WTC11 (cell line): Measurements from ENCODE around the gene GPRASP2.

Source experiments
- CTCF ChIP-seq: fragments of 200-600 bp; IDR thresholded peaks from 2 replicates; pipeline ENCODE4 v1.8.0; 2022; ENCODE audit warnings: antibody characterized with exemption
- E2F4 ChIP-seq: sonication (generic); formaldehyde crosslinking; IDR thresholded peaks from 2 replicates; pipeline ENCODE4 v1.8.1; 2022; ENCODE audit warnings: low read depth, mild to moderate bottlenecking, moderate library complexity, missing genetic modification reagents, borderline replicate concordance
- E2F5 ChIP-seq: sonication (generic); formaldehyde crosslinking; IDR thresholded peaks from 2 replicates; pipeline ENCODE4 v1.8.1; 2022; ENCODE audit warnings: mild to moderate bottlenecking, moderate library complexity, missing genetic modification reagents
- ELF4 ChIP-seq: sonication (generic); formaldehyde crosslinking; IDR thresholded peaks from 2 replicates; pipeline ENCODE4 v1.8.1; 2022; ENCODE audit warnings: low read depth, mild to moderate bottlenecking, moderate library complexity, missing genetic modification reagents
- FOXJ3 ChIP-seq: sonication (generic); formaldehyde crosslinking; IDR thresholded peaks from 2 replicates; pipeline ENCODE4 v1.9.0; 2021; ENCODE audit warnings: missing genetic modification reagents, mild to moderate bottlenecking, borderline replicate concordance
- IRF1 ChIP-seq: sonication (generic); formaldehyde crosslinking; IDR thresholded peaks from 2 replicates; pipeline ENCODE4 v1.8.0; 2023; ENCODE audit warnings: missing genetic modification reagents
- SP1 ChIP-seq: sonication (generic); formaldehyde crosslinking; conservative IDR thresholded peaks from 2 replicates; pipeline ENCODE4 v1.8.1; 2022; ENCODE audit warnings: missing genetic modification reagents
- ZNF138 ChIP-seq: sonication (generic); formaldehyde crosslinking; conservative IDR thresholded peaks from 2 replicates; pipeline ENCODE4 v1.8.1; 2022; ENCODE audit warnings: mild to moderate bottlenecking, moderate library complexity, missing genetic modification reagents
- ZNF317 ChIP-seq: sonication (generic); formaldehyde crosslinking; IDR thresholded peaks from 2 replicates; pipeline ENCODE4 v1.8.1; 2023; ENCODE audit warnings: low read depth, mild to moderate bottlenecking, moderate library complexity, missing genetic modification reagents, borderline replicate concordance

- TF ChIP-seq FOXJ3 (CRISPR knock-in tag): no peak
- no peak for TF ChIP-seq ZNF138
- TF ChIP-seq CTCF: no peak
- no peak for TF ChIP-seq ZNF317 (CRISPR knock-in tag)
- no peak for TF ChIP-seq E2F5 (CRISPR knock-in tag)
- TF ChIP-seq E2F4: no peak
- TF ChIP-seq SP1 (CRISPR knock-in tag): no peak
- TF ChIP-seq IRF1 (CRISPR knock-in tag): no peak
- TF ChIP-seq ELF4 (CRISPR knock-in tag): no peak
Observed at GRCh38 chrX:102720237-102721168, 8.3 kb downstream of the GPRASP2 start, which contains the start of gene GPRASP3.
